Measurements from ENCODE around the gene IFT27.

The IFT27 gene

DNA sequence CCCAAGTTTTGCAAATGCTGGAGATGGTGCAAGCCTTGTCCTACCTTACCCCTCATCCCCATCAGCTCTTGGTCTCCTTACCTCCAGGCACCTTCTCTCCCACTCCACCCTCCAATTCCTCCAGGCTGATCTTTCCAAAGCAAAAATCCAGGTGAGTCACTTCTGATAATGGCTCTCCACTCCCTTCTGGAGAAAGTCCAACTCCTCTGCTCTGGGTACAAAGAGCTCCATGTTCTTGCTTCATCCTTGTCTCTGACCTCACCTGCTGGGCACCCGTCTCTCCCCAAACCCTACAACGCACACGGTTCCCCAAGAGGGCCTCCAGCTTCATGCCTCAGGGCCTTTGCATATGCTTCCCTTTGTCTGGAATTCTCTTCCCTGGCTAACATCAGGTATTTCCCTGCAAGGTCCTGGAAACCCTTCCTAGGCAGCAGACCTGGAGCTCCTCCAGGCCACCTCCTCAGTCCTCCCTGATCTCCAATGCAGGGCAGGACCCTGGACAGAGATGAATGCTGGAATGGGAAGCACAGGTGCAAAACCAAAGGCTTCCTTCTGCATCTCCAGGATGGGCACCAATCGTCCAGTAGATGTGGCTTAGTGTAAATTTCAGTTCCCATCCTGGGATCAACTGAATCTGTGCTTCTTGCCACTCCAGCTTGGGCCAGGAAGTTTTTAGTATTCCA lies 22.7 kb downstream of the IFT27 start:
- no peak for TF ChIP-seq ZNF274 (IDR thresholded peaks at IDR 0.05; ENCODE audit: low read depth, low read length)
- no peak overlapping the region for H3K4me3 ChIP-seq (ENCODE audit: low read length)

DNA sequence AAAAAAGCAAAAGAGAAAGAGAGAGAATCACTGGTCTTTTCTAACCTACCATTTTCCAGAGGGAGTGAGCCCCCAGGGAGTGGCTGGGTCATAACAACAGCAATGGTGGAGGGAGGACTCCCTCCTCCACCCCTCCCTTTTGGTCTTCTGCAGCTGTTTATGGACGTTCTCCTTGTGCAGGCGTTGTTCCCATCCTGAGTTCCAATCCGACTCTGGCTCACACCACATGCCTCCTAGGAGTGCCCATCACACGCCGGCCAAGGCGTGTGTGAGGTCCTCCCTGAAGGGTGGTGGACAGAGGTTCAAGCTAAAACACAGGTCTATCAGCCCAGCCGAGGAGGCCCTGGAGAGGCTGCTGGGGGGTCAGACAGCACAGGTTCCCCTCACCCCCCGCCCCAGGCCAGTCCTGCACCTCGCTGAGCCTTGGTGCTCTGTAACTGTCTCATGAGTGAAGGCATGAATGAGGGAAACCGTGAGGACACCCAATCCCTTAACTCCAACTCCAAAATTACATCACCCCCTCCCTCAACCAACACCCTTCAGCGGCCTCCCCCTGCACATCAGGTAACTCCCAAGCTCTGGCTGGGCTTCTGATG lies 29.4 kb downstream of the IFT27 start:
- no peak overlapping the region for H3K4me3 ChIP-seq (ENCODE audit: low read length)
- no peak for TF ChIP-seq ZNF274 (IDR thresholded peaks at IDR 0.05; ENCODE audit: low read depth, low read length)

GRCh38 chr22:36745301-36745995 lies 30.5 kb downstream of the IFT27 start:
- H3K4me3 ChIP-seq (ENCODE audit: low read length) = no peak overlapping the region
- TF ChIP-seq ZNF274 (IDR thresholded peaks at IDR 0.05; ENCODE audit: low read depth, low read length) = no peak

- H3K4me3 ChIP-seq (ENCODE audit: low read length) = no peak overlapping the region
- no peak for TF ChIP-seq ZNF274 (IDR thresholded peaks at IDR 0.05; ENCODE audit: low read depth, low read length)
These were observed 31.1 kb downstream of the IFT27 start for GRCh38 chr22:36744791-36745190.

DNA sequence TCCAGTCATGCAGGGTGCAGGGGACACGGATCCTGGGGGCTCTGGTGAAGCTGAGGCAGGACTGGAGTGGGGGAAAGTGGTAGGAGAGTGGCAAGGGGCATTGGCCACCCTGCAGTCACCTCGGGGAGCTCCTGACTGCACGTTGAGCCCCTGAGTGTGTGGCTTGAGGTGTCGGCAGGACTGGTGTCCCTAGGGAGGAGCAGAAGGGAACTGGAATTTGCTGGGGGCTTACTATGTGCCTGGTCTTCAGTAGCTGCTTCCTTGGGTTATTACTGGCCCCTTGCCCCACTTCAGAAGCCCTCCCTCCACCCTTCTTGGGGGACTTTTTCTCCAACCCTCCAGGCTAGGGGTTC lies 31.5 kb downstream of the IFT27 start:
- no peak for TF ChIP-seq ZNF274 (IDR thresholded peaks at IDR 0.05; ENCODE audit: low read depth, low read length)
- H3K4me3 ChIP-seq (ENCODE audit: low read length) = no peak overlapping the region

DNA sequence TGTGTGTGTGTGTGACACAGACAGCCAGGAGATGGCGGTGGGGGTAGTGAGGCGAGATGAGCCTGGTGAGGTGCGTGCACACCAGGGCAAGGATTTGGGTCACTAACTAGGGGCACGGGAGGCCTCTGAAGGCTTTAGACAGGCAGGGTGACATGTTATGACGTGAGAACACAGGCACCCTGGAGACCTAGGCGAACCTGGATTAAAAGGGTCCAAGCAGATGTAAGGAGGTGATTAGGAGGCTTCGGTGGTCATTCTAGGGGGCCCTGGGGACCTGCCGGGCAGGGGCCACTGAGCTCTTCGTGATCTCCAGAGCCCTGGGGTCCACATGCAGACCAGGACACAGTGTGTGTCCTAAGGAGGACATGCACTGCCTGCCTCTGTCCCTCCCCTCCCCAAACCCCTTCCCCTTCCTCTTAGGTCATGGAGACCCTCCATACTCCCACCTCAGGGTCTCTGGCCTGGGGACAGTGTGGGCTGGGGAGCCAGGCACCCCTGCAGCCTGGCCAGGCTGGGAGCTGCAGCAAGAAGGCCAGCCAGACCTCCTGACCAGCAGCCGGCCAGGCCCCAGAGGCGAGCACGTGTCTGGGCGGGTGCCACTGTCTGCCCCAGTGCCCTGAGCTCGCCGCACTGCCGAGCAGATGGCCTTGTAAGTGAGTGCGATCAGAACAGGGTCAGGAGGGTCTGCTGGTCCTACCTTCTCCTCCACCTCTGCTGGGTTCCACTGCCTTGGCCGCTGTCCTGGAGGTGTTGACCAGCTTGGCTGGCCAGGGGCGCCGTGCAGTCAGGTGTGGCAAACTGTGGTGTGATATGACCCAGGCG lies 32.1 kb downstream of the IFT27 start:
- no peak overlapping the region for H3K4me3 ChIP-seq (ENCODE audit: low read length)
- no peak for TF ChIP-seq ZNF274 (IDR thresholded peaks at IDR 0.05; ENCODE audit: low read depth, low read length)

GRCh38 chr22:36743011-36743410 lies 32.9 kb downstream of the IFT27 start:
- H3K4me3 ChIP-seq (ENCODE audit: low read length) = no peak overlapping the region

DNA sequence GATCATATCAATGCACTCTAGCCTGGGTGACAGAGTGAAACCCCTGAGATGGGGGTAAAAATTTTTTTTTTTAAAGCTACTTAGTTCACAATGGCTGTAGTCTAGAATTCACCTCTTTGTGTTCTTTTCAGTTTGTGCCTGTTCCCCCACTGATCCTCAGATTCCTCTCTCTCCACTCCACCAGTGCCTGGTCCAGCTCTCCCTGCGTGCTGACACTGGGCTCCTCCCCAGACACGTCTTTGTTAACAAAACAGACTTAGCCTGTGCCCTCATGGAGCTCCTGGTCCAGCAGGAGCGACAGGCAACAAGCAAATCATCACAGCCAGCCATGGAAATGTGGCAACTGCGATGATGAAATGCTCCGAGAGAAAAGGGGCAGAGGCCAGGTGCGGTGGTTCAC lies 34.0 kb downstream of the IFT27 start:
- no peak overlapping the region for H3K4me3 ChIP-seq (ENCODE audit: low read length)

More at GRCh38 chr22:36743011-36743410, 32.9 kb downstream of the IFT27 start:
- TF ChIP-seq ZNF274 (IDR thresholded peaks at IDR 0.05; ENCODE audit: low read depth, low read length) = no peak

DNA sequence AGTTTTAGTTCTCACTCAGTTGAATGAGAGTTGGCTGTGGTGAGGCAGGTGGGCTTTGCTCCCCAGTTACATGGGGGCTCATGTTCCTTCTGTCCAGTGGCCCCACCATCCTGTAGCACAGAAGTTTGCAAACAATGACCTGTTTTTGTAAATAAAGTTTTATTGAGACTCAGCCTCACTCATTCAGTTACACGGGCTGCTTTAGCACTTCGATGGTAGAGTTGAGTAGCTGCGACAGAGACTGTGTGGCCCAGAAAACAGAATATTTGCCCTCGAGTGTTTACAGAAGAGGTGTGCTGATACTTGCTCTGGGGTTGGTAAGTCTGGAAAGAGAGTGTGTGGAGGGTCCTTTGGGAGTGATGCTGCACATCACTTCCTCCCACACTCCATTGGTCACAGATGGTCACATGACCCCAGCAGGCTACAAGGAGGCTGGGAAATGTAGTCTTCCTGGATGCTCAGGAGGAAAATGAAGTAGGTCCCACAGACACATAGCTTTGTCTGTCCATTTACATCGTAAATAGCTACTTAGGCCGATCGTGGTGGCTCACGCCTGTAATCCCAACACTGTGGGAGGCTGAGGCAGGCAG lies 34.6 kb downstream of the IFT27 start:
- no peak for TF ChIP-seq ZNF274 (IDR thresholded peaks at IDR 0.05; ENCODE audit: low read depth, low read length)
- no peak overlapping the region for H3K4me3 ChIP-seq (ENCODE audit: low read length)

More for the DNA sequence above, 34.0 kb downstream of the IFT27 start:
- TF ChIP-seq ZNF274 (IDR thresholded peaks at IDR 0.05; ENCODE audit: low read depth, low read length) = no peak

GRCh38 chr22:36740716-36741115 lies 35.2 kb downstream of the IFT27 start:
- no peak for TF ChIP-seq ZNF274 (IDR thresholded peaks at IDR 0.05; ENCODE audit: low read depth, low read length)
- H3K4me3 ChIP-seq (ENCODE audit: low read length) = no peak overlapping the region

- H3K4me3 ChIP-seq (ENCODE audit: low read length) = no peak overlapping the region
These were observed 36.7 kb downstream of the IFT27 start for GRCh38 chr22:36739185-36739584.

GRCh38 chr22:36738416-36739020 lies 37.4 kb downstream of the IFT27 start:
- TF ChIP-seq ZNF274 (IDR thresholded peaks at IDR 0.05; ENCODE audit: low read depth, low read length) = no peak
- H3K4me3 ChIP-seq (ENCODE audit: low read length) = no peak overlapping the region

More at GRCh38 chr22:36739185-36739584, 36.7 kb downstream of the IFT27 start:
- no peak for TF ChIP-seq ZNF274 (IDR thresholded peaks at IDR 0.05; ENCODE audit: low read depth, low read length)

DNA sequence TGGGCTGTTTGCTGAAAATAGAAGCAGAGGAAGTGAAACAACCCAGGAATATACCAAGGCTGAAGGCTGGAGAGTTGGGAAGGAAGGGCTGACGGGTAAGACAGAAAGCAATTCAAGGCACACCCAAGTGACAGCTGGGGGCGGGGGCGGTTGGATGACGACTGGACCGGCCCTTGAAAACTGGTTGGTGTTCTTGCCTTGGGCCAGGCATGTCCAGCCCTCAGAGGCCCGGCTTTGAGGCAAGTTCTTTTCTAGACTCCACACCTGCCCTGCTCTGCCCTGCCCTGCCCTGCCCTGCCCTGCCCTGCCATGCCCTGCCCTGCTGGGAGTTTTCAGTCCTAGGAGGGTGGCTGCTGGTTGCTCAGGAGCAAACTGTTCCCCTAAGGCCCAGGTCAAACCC lies 38.1 kb downstream of the IFT27 start:
- no peak for TF ChIP-seq ZNF274 (IDR thresholded peaks at IDR 0.05; ENCODE audit: low read depth, low read length)
- H3K4me3 ChIP-seq (ENCODE audit: low read length) = no peak overlapping the region

Measured in GM08714 (cell line).